Gastroesophageal sphincter (tissue), 4 donors: Measurements from ENCODE around the gene OR5K4. TPM values are rescaled to one million over a fixed set of nuclear protein-coding genes. Genes with fewer than 3 reads are reported as not detected.

Experiments used
- ATAC-seq: fragments of 150-250 bp; one replicate; pipeline ENCODE4 v1.9.1; 2016; ENCODE audit warnings: mild to moderate bottlenecking, moderate library complexity
- H3K27ac ChIP-seq, 4 donors: fragments of 200-600 bp; sonication (generic) in 3 of 4; 1 replicate in 3 of 4; 2 replicates in 1 of 4; pipeline ENCODE4 v1.5.1; 2016 to 2019
- H3K27me3 ChIP-seq: fragments of 200-600 bp; sonication (generic); one replicate; pipeline ENCODE4 v1.5.1; 2019
- H3K36me3 ChIP-seq, 2 donors: fragments of 200-600 bp; sonication (generic); one replicate each; pipeline ENCODE4 v1.5.1; 2019; ENCODE audit warnings: control low read depth in 1 of 2
- H3K4me1 ChIP-seq, 3 donors: fragments of 200-600 bp; sonication (generic); 1 replicate in 2 of 3; 2 replicates in 1 of 3; pipeline ENCODE4 v1.5.1; 2016 to 2019; ENCODE audit warnings: control low read depth in 2 of 3
- H3K4me3 ChIP-seq, 2 donors: fragments of 200-600 bp; sonication (generic); one replicate each; pipeline ENCODE4 v1.5.1; 2019; ENCODE audit warnings: mild to moderate bottlenecking in 1 of 2, moderate library complexity in 1 of 2
- H3K9me3 ChIP-seq, 3 donors: fragments of 200-600 bp; sonication (generic); one replicate each; pipeline ENCODE4 v1.5.1; 2017 to 2019; ENCODE audit warnings: control low read depth in 2 of 3
- EP300 ChIP-seq: sonication (generic); formaldehyde crosslinking; IDR thresholded peaks from one replicate; pipeline ENCODE4 v1.6.1; 2017; ENCODE audit warnings: antibody characterized with exemption, mild to moderate bottlenecking
- POLR2A ChIP-seq, 2 donors: fragments of 450-650 bp; IDR thresholded peaks; one replicate each; pipeline ENCODE4 v1.6.1; 2017; ENCODE audit warnings: antibody characterized with exemption in 2 of 2, mild to moderate bottlenecking in 2 of 2, moderate library complexity in 1 of 2
- POLR2AphosphoS5 ChIP-seq: sonication (generic); formaldehyde crosslinking; IDR thresholded peaks from one replicate; pipeline ENCODE4 v1.6.1; 2017; ENCODE audit warnings: antibody characterized with exemption
- WGBS, 2 donors: methylation state at CpG; one replicate each; pipeline ENCODE4 v1.1.5; 2018; ENCODE audit warnings: low coverage in 1 of 2; 5-methylcytosine and 5-hydroxymethylcytosine counted together
- total RNA-seq, 4 donors: library from RNA; depleted of rRNA; stranded (reverse); fragments of >200 nt; gene quantifications; one replicate each; pipeline ENCODE4 v1.1.0, GENCODE V29; 2016
- TF ChIP-seq, protein P1 (sequence below), 4 experiments: fragments of 200-600 bp in 2 of 4; fragments of 450-650 bp in 2 of 4; sonication (generic) in 1 of 4; IDR thresholded peaks; one replicate each; pipeline ENCODE4 v1.5.1; 2017 to 2019; ENCODE audit warnings: antibody characterized with exemption in 4 of 4, mild to moderate bottlenecking in 2 of 4, moderate library complexity in 2 of 4

OR5K4 gene
- total RNA-seq, 4 donors from 2014 or later, result not detected

DNA sequence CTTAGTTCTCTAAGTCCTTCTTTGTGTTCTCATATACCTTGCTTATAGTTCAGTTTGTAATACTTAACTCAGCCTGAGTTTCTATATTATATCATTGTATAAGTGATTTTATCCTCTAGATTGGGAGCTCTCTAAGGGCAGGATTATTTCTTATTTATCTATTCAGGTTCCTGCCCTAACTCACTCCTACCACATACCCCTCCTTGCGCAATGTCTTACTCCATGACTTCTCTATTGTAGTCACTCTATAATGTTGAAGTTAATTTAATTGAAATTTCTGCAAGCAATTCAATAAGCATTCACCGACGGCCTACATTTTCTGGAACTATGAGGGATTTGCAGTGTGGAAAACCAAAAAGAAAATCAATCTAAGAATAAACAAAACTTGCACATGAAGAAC lies 3.6 kb upstream of the OR5K4 start:
- no peak for ATAC-seq

GRCh38 chr3:98359250-98359649 lies 5.6 kb downstream of the OR5K4 start:
- TF ChIP-seq, protein P1, sequence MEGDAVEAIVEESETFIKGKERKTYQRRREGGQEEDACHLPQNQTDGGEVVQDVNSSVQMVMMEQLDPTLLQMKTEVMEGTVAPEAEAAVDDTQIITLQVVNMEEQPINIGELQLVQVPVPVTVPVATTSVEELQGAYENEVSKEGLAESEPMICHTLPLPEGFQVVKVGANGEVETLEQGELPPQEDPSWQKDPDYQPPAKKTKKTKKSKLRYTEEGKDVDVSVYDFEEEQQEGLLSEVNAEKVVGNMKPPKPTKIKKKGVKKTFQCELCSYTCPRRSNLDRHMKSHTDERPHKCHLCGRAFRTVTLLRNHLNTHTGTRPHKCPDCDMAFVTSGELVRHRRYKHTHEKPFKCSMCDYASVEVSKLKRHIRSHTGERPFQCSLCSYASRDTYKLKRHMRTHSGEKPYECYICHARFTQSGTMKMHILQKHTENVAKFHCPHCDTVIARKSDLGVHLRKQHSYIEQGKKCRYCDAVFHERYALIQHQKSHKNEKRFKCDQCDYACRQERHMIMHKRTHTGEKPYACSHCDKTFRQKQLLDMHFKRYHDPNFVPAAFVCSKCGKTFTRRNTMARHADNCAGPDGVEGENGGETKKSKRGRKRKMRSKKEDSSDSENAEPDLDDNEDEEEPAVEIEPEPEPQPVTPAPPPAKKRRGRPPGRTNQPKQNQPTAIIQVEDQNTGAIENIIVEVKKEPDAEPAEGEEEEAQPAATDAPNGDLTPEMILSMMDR (IDR thresholded peaks at IDR 0.05), result no peak
- no peak for TF ChIP-seq EP300
- no peak for TF ChIP-seq POLR2AphosphoS5
- no peak for TF ChIP-seq POLR2A (IDR thresholded peaks at IDR 0.05)
- Histone ChIP-seq H3K27me3 (no peaks in the 10 kb centered on the region), H3K4me1 (no peaks in the 10 kb centered on the region), H3K36me3 (no peaks in the 10 kb centered on the region), H3K27ac (no peak overlapping the region), H3K9me3 (peaks cover 0 to 21% (median 0%) of the 10 kb centered on the region in 3 donors), H3K4me3 (no peak overlapping the region)
- ATAC-seq, result no peak

More for the DNA sequence above, 3.6 kb upstream of the OR5K4 start:
- no peaks in the 10 kb centered on the region for H3K9me3 ChIP-seq
- no peaks in the 10 kb centered on the region for H3K36me3 ChIP-seq
- H3K27ac ChIP-seq, result no peak overlapping the region
- TF ChIP-seq, protein P1 (IDR thresholded peaks at IDR 0.05), result no peak
- TF ChIP-seq POLR2AphosphoS5 (no peak), POLR2A (IDR thresholded peaks at IDR 0.05) (no peak), EP300 (no peak)
- WGBS, 2 donors, result 89 to 97% methylated on average over 3 of the region's 3 CpGs
- H3K4me1 ChIP-seq, result no peaks in the 10 kb centered on the region
- no peaks in the 10 kb centered on the region for H3K27me3 ChIP-seq
- no peak overlapping the region for H3K4me3 ChIP-seq

DNA sequence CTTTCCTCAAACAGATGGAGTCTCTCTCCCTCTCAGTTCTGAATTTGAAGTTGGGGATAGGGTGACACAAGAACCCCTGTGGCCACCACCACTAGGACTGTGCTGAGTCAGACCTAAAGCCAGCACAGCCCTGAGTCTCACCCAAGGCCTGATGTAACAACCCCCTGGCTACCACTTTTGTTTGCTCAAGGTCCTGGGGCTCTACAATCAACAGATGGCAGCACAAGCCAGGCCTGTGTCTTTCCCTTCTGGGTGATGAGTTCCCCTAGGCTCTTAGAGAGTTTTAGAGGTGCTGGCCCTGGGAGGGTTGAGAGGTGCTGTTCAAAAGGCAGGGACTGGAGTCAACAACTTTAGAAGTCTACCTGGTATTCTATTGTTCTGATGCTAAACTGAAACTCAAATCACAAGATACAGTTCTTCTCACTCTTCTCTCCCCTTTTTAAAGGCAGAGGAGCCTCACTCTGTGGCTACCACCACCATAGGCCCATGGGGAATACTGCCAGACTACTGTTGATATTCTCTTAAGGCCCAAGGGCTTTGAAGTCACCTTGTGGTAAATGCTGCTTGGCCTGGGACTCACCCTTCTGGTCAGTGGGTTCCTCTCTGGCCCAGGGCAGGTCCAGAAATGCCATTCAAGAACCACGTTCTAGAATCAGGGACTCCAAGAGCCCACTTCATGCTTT lies 6.5 kb downstream of the OR5K4 start:
- no peak overlapping the region for H3K27ac ChIP-seq
- WGBS, 2 donors, result 83 to 100% methylated on average over 1 of the region's 1 CpG
- H3K36me3 ChIP-seq, result no peaks in the 10 kb centered on the region
- H3K4me3 ChIP-seq, result no peak overlapping the region
- no peak for TF ChIP-seq POLR2AphosphoS5
- TF ChIP-seq, protein P1 (IDR thresholded peaks at IDR 0.05), result no peak
- TF ChIP-seq EP300, result no peak
- no peak for TF ChIP-seq POLR2A (IDR thresholded peaks at IDR 0.05)
- ATAC-seq, result no peak
- peaks cover 0 to 21% (median 0%) of the 10 kb centered on the region in 3 donors for H3K9me3 ChIP-seq
- no peaks in the 10 kb centered on the region for H3K27me3 ChIP-seq
- H3K4me1 ChIP-seq, result no peaks in the 10 kb centered on the region

DNA sequence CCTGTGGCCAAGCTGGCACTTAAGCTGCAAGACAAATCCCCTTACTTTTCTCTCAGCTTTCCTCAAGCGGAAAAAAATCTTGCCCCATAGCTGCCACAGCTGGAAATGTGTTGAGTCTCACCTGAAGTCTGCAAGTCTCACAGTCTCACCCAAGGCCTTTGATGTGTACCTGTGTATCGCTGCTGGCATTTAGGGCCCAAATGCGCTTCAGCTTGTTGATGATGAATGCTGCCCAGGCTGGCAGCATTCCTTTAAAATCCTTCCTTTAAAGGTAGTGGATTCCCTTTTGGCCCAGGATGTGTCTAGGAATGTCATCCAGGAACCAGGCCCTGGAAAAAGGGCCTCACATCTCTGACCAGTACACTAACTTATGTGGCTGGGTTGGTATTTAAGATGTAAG lies 7.0 kb downstream of the OR5K4 start:
- TF ChIP-seq, protein P1 (IDR thresholded peaks at IDR 0.05), result no peak
- no peak for TF ChIP-seq EP300

DNA sequence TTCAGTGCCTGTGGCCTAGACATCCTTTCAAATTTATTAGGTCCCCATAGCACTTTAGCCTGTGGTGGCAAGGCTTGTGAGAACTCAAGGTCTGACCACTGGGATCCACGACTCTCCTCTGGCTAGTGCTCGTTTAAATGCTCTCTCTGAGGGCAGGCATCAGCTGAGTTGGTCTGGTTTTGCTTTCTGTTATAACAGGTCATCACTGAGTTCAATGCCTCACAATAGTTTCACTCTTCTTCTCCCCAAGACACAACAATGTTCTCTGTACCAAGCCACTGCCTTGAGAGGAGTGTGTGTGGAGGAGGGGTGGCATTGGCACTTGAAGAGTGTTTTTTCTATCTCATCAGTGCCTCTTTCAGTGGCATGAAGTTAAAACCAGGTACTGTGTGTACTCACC lies 7.6 kb downstream of the OR5K4 start:
- H3K27me3 ChIP-seq, result no peaks in the 10 kb centered on the region
- TF ChIP-seq, protein P1 (IDR thresholded peaks at IDR 0.05), result no peak
- TF ChIP-seq POLR2A (IDR thresholded peaks at IDR 0.05) (no peak), POLR2AphosphoS5 (no peak), EP300 (no peak)
- 65% methylated on average over 2 of the region's 2 CpGs; no CpG with 5 or more reads in 1 of the 2 donors for WGBS, 2 donors
- H3K9me3 ChIP-seq, result peaks cover 0 to 21% (median 0%) of the 10 kb centered on the region in 3 donors
- no peaks in the 10 kb centered on the region for H3K4me1 ChIP-seq
- H3K27ac ChIP-seq, result no peak overlapping the region
- H3K36me3 ChIP-seq, result no peaks in the 10 kb centered on the region
- no peak for ATAC-seq
- no peak overlapping the region for H3K4me3 ChIP-seq

More for the DNA sequence above, 7.0 kb downstream of the OR5K4 start:
- 74% methylated on average over 2 of the region's 3 CpGs; no CpG with 5 or more reads in 1 of the 2 donors for WGBS, 2 donors
- Histone ChIP-seq H3K27ac (no peak overlapping the region), H3K36me3 (no peaks in the 10 kb centered on the region), H3K4me3 (no peak overlapping the region), H3K27me3 (no peaks in the 10 kb centered on the region), H3K9me3 (peaks cover 0 to 21% (median 0%) of the 10 kb centered on the region in 3 donors), H3K4me1 (no peaks in the 10 kb centered on the region)
- ATAC-seq, result no peak
